Parathyroid adenoma (tissue), 2 donors: ENCODE measurements around the gene TMEM134.

Source experiments
- H2AFZ ChIP-seq: fragments of 300-600 bp; sonication (generic); one replicate; pipeline ENCODE4 v1.7.0; 2017; ENCODE audit warnings: antibody characterized with exemption, mild to moderate bottlenecking
- H3K27ac ChIP-seq: fragments of 300-600 bp; sonication (generic); one replicate; pipeline ENCODE4 v1.7.0; 2017
- H3K27me3 ChIP-seq: fragments of 300-600 bp; sonication (generic); one replicate; pipeline ENCODE4 v1.7.0; 2017; ENCODE audit warnings: low read length; ENCODE audit not compliant: control insufficient read depth, insufficient read depth
- H3K36me3 ChIP-seq: fragments of 300-600 bp; sonication (generic); one replicate; pipeline ENCODE4 v1.7.0; 2017; ENCODE audit warnings: low read length; ENCODE audit not compliant: control insufficient read depth, insufficient read depth
- H3K4me1 ChIP-seq: fragments of 300-600 bp; sonication (generic); one replicate; pipeline ENCODE4 v1.7.0; 2017; ENCODE audit warnings: control low read depth
- H3K4me2 ChIP-seq: fragments of 300-600 bp; sonication (generic); one replicate; pipeline ENCODE4 v1.7.0; 2017; ENCODE audit warnings: low read length
- H3K4me3 ChIP-seq: fragments of 300-600 bp; sonication (generic); one replicate; pipeline ENCODE4 v1.7.0; 2017; ENCODE audit warnings: low read depth, low read length
- H3K79me2 ChIP-seq: fragments of 300-600 bp; sonication (generic); one replicate; pipeline ENCODE4 v1.7.0; 2017; ENCODE audit warnings: control low read depth
- H3K9ac ChIP-seq: fragments of 300-600 bp; sonication (generic); one replicate; pipeline ENCODE4 v1.7.0; 2017; ENCODE audit warnings: mild to moderate bottlenecking
- H3K9me3 ChIP-seq: fragments of 300-600 bp; sonication (generic); one replicate; pipeline ENCODE4 v1.7.0; 2017; ENCODE audit warnings: low read length; ENCODE audit not compliant: control insufficient read depth
- TF ChIP-seq, protein P1 (sequence below): fragments of 300-600 bp; sonication (generic); IDR thresholded peaks from one replicate; pipeline ENCODE4 v1.7.0; 2017; ENCODE audit warnings: antibody characterized with exemption, mild to moderate bottlenecking
- donor health status: primary hyperparathyroidism.

Gene TMEM134

DNA sequence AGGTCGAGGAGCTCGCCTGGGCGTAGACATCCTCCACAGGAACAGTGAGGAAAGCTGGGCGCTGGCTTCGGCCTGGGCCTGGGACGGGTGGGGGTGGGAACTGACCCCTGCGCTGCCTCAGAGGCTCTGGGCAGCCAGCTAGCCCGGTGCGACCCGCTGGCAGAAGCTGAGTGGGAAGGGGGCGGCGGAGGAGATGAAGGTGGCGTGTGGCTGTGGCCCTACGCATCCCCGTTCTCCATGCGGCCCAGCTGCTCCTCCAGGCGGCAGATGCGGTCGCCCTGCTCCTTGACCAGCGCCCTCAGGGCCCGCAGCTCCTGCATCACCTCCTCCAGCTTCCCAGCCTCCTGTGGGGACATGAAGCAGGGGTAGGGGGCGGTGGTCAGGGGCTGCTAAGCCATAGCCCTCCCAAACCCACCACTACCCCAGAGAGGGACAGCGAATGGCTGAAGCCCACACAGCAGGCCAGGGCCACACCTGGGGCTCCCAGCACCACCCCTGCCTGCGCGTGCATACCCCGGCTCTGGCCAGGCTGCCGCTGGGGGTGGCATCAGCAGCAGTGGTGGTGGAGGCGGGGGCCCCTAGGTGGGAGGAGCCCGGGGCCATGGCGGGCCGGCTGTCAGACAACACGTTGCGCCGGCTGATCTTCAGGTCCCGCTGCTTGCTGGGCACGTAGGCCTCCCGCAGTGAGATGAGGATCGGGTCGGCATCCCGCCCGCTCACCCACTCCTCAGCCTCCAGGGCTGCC is 30.7 kb downstream of the TMEM134 start:
- Histone ChIP-seq H3K4me2 (no peak overlapping the region), H2AFZ (no peak overlapping the region), H3K27ac (no peak overlapping the region), H3K36me3 (no peaks in the 10 kb centered on the region), H3K27me3 (no peaks in the 10 kb centered on the region), H3K79me2 (no peaks in the 10 kb centered on the region), H3K9me3 (no peaks in the 10 kb centered on the region), H3K4me3 (no peak overlapping the region), H3K4me1 (no peaks in the 10 kb centered on the region), H3K9ac (no peak overlapping the region)
- TF ChIP-seq, protein P1, sequence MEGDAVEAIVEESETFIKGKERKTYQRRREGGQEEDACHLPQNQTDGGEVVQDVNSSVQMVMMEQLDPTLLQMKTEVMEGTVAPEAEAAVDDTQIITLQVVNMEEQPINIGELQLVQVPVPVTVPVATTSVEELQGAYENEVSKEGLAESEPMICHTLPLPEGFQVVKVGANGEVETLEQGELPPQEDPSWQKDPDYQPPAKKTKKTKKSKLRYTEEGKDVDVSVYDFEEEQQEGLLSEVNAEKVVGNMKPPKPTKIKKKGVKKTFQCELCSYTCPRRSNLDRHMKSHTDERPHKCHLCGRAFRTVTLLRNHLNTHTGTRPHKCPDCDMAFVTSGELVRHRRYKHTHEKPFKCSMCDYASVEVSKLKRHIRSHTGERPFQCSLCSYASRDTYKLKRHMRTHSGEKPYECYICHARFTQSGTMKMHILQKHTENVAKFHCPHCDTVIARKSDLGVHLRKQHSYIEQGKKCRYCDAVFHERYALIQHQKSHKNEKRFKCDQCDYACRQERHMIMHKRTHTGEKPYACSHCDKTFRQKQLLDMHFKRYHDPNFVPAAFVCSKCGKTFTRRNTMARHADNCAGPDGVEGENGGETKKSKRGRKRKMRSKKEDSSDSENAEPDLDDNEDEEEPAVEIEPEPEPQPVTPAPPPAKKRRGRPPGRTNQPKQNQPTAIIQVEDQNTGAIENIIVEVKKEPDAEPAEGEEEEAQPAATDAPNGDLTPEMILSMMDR = no peak

GRCh38 chr11:67437809-67438157 is 31.3 kb downstream of the TMEM134 start:
- no peak overlapping the region for H3K4me2 ChIP-seq
- H3K9ac ChIP-seq = no peak overlapping the region
- TF ChIP-seq, protein P1 = no peak
- H3K27me3 ChIP-seq = no peaks in the 10 kb centered on the region
- no peak overlapping the region for H3K27ac ChIP-seq
- no peaks in the 10 kb centered on the region for H3K4me1 ChIP-seq
- H3K9me3 ChIP-seq = no peaks in the 10 kb centered on the region
- no peaks in the 10 kb centered on the region for H3K79me2 ChIP-seq
- no peak overlapping the region for H3K4me3 ChIP-seq
- no peaks in the 10 kb centered on the region for H3K36me3 ChIP-seq
- no peak overlapping the region for H2AFZ ChIP-seq

DNA sequence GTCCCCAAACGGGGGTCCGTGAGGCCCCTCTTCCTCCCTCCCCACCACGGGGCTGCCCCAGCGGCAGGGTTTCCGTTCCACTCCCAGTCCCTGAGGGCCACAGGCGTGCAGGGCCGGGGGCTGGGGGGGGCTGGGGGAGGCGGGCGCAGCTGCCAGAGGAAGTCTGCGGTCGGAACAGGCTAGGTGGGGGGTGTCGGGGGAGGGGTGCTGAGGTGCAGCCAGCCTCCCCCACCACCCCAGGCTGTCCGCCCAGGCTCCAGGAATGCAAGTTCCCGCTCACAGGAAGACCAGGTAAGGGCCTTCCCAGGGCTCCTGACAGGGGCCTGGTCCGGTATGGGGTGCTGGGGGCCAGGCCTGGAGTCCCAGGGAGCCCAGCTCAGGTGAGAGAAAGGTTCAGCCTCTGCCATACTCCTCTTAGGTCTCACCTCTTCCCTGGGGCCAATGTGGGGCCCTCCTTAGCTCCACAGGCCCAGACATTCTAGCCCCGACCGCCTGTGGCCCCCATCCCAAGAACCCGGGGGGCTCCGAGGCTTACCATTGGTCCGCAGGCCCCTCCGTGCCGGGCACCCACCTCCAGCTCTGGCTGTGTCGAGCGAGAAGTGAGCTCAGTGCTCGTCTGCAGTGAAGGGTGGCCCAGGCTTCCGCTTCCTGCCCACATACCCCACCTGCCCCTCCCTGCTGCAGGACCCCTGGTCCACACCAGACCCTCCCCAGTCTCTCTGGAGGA is 31.8 kb downstream of the TMEM134 start, which contains the start of gene PTPRCAP:
PTPRCAP (minus strand) TSS at position 601 of the 727 bp plus-strand sequence; CDS start at position 538, 63 bp downstream.
- Histone ChIP-seq H3K36me3 (no peaks in the 10 kb centered on the region), H3K79me2 (no peaks in the 10 kb centered on the region), H3K27me3 (no peaks in the 10 kb centered on the region), H3K27ac (no peak within 1 kb of the TSS), H3K9ac (no peak within 1 kb of the TSS), H3K9me3 (no peaks in the 10 kb centered on the region), H3K4me2 (no peak within 1 kb of the TSS), H3K4me1 (no peaks in the 10 kb centered on the region), H2AFZ (no peak within 1 kb of the TSS), H3K4me3 (no peak within 1 kb of the TSS)
- TF ChIP-seq, protein P1 = no peak

DNA sequence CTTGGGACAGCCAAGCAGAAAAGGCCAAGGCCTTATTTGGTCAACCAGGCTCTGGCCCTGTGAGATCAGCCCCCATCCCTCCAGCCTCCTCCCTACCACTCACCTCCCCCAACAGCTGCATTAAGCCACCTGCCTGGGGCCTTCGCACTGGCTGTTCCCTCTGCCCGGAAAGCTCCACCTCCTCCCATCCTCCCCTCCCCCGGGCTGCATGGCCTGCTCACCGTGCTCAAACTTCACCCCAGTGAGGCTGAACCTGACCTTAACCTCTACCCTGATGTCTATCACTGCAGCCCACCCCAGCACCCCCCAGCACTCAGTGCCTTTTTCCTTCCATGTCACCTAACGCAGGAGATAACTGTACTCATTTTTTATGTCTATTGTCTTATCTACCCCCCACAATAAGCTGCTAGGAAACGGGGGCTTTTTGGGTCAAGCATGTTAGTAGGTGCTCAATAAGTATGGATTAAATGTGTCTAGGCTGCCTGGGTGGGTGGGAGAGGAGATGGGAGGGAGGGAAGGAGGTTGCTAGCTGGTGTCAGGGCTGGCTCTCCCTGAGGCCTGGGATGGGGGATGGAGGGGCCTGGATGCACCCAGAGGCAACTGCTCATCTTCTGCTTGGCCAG is 32.5 kb downstream of the TMEM134 start:
- Histone ChIP-seq H2AFZ (no peak overlapping the region), H3K36me3 (no peaks in the 10 kb centered on the region), H3K9ac (no peak overlapping the region), H3K4me3 (no peak overlapping the region), H3K4me1 (no peaks in the 10 kb centered on the region), H3K27ac (no peak overlapping the region), H3K4me2 (no peak overlapping the region), H3K9me3 (no peaks in the 10 kb centered on the region), H3K27me3 (no peaks in the 10 kb centered on the region), H3K79me2 (no peaks in the 10 kb centered on the region)
- TF ChIP-seq, protein P1 = no peak
